ENCODE data around the gene RPN1. TPM values are rescaled to one million over a fixed set of nuclear protein-coding genes. Genes with fewer than 3 reads are reported as not detected.

Gene RPN1
- total and polyA plus RNA-seq, 2 experiments from 2014 or later, result 419 to 422 TPM

GRCh38 chr3:128684986-128685726 lies 34.5 kb upstream of the RPN1 start:
- no peaks in the 10 kb centered on the region for H3K36me3 ChIP-seq (replicated peaks; ENCODE audit: insufficient read depth, low read depth)
- no peak overlapping the region for H3K4me3 ChIP-seq
- H3K9me2 ChIP-seq (replicated peaks; ENCODE audit: insufficient read depth), result no peaks in the 10 kb centered on the region
- no peak overlapping the region for H3K4me2 ChIP-seq
- H3K9me3 ChIP-seq (ENCODE audit: low read depth), result no peaks in the 10 kb centered on the region
- WGBS (ENCODE audit: low lambda C conversion rate, missing lambda C conversion rate), result 97% methylated on average over 11 of the region's 11 CpGs
- no peaks in the 10 kb centered on the region for H3K4me1 ChIP-seq (ENCODE audit: insufficient read depth)
- peaks cover 3% of the 10 kb centered on the region for H3K79me2 ChIP-seq
- DNase-seq (ENCODE audit: low spot score), result no peak
- H4K20me1 ChIP-seq (ENCODE audit: insufficient read depth, poor library complexity, severe bottlenecking), result no peaks in the 10 kb centered on the region
- no peak overlapping the region for H3K27ac ChIP-seq
- TF ChIP-seq EZH2phosphoT487 (IDR thresholded peaks at IDR 0.05; ENCODE audit: low read depth, severe bottlenecking, unreplicated experiment) (no peak), CTCF (IDR thresholded peaks at IDR 0.05; ENCODE audit: poor library complexity) (no peak), EZH2 (IDR thresholded peaks at IDR 0.05; ENCODE audit: borderline replicate concordance) (no peak)
- no peaks in the 10 kb centered on the region for H3K27me3 ChIP-seq
- no peak overlapping the region for H2AFZ ChIP-seq

- H3K4me1 ChIP-seq (ENCODE audit: insufficient read depth), result no peaks in the 10 kb centered on the region
- DNase-seq (ENCODE audit: low spot score), result no peak
- H2AFZ ChIP-seq, result no peak overlapping the region
- no peaks in the 10 kb centered on the region for H3K27me3 ChIP-seq
- no peak overlapping the region for H3K4me2 ChIP-seq
- H3K4me3 ChIP-seq, result no peak overlapping the region
- H3K36me3 ChIP-seq (replicated peaks; ENCODE audit: insufficient read depth, low read depth), result no peaks in the 10 kb centered on the region
- no peaks in the 10 kb centered on the region for H3K9me2 ChIP-seq (replicated peaks; ENCODE audit: insufficient read depth)
- no peaks in the 10 kb centered on the region for H3K9me3 ChIP-seq (ENCODE audit: low read depth)
- 86% methylated on average over 3 of the region's 3 CpGs for WGBS (ENCODE audit: low lambda C conversion rate, missing lambda C conversion rate)
- TF ChIP-seq CTCF (IDR thresholded peaks at IDR 0.05; ENCODE audit: poor library complexity) (no peak), EZH2phosphoT487 (IDR thresholded peaks at IDR 0.05; ENCODE audit: low read depth, severe bottlenecking, unreplicated experiment) (no peak), EZH2 (IDR thresholded peaks at IDR 0.05; ENCODE audit: borderline replicate concordance) (no peak)
- no peaks in the 10 kb centered on the region for H4K20me1 ChIP-seq (ENCODE audit: insufficient read depth, poor library complexity, severe bottlenecking)
- H3K79me2 ChIP-seq, result peaks cover 3% of the 10 kb centered on the region
- no peak overlapping the region for H3K27ac ChIP-seq
Measured at GRCh38 chr3:128683957-128684356, 33.3 kb upstream of the RPN1 start.

GRCh38 chr3:128681369-128681829 lies 30.8 kb upstream of the RPN1 start:
- Histone ChIP-seq H3K79me2 (peaks cover 3% of the 10 kb centered on the region), H3K36me3 (replicated peaks; ENCODE audit: insufficient read depth, low read depth) (no peaks in the 10 kb centered on the region), H3K9me2 (replicated peaks; ENCODE audit: insufficient read depth) (no peaks in the 10 kb centered on the region), H3K27ac (peak overlapping the region; percentile 95), H3K9me3 (ENCODE audit: low read depth) (no peaks in the 10 kb centered on the region), H3K4me3 (peak overlapping the region; percentile 12), H3K4me2 (peak overlapping the region; percentile 76), H4K20me1 (ENCODE audit: insufficient read depth, poor library complexity, severe bottlenecking) (no peaks in the 10 kb centered on the region), H3K4me1 (ENCODE audit: insufficient read depth) (no peaks in the 10 kb centered on the region), H2AFZ (peak overlapping the region; percentile 70), H3K27me3 (no peaks in the 10 kb centered on the region)
- TF ChIP-seq CTCF (IDR thresholded peaks at IDR 0.05; ENCODE audit: poor library complexity) (no peak), EZH2 (IDR thresholded peaks at IDR 0.05; ENCODE audit: borderline replicate concordance) (no peak), EZH2phosphoT487 (IDR thresholded peaks at IDR 0.05; ENCODE audit: low read depth, severe bottlenecking, unreplicated experiment) (no peak)
- 44% methylated on average over 9 of the region's 9 CpGs for WGBS (ENCODE audit: low lambda C conversion rate, missing lambda C conversion rate)
- DNase-seq (ENCODE audit: low spot score), result no peak
